Keratinocyte (primary cell): ENCODE measurements around the gene RAB11FIP4.

Source experiments
- CTCF ChIP-seq, 3 experiments: IDR thresholded peaks in 1 of 3; conservative IDR thresholded peaks in 1 of 3; optimal IDR thresholded peaks in 1 of 3; 2 replicates in 2 of 3; 3 replicates in 1 of 3; pipeline versions ENCODE3 to v1.5.1; 2011; ENCODE audit warnings: low read length in 3 of 3, mild to moderate bottlenecking in 3 of 3, moderate library complexity in 2 of 3, control low read depth in 1 of 3, inconsistent platforms in 1 of 3; ENCODE audit not compliant: insufficient read depth in 2 of 3; ENCODE audit errors: extremely low read depth in 1 of 3
- EZH2 ChIP-seq: IDR thresholded peaks from one replicate; pipeline ENCODE4 v1.6.1; 2012; ENCODE audit warnings: inconsistent platforms, mild to moderate bottlenecking, low read length, moderate library complexity

GRCh38 chr17:31566992-31567373 lies 175.5 kb downstream of the RAB11FIP4 start:
- TF ChIP-seq CTCF (optimal IDR thresholded peaks at IDR 0.05 in 1 of 3, IDR thresholded peaks at IDR 0.05 in 1 of 3, conservative IDR thresholded peaks at IDR 0.05 in 1 of 3; ENCODE audit: extremely low read depth in 1 of 3, insufficient read depth in 2 of 3, low read length in 3 of 3) (no peak), EZH2 (no peak)
